Chondrocyte (in vitro differentiated cells): ENCODE measurements around the gene TPGS1. TPM values are rescaled to one million over a fixed set of nuclear protein-coding genes. Genes with fewer than 3 reads are reported as not detected.
A peak's percentile ranks its signal among the peaks of the same experiment; 100 is the strongest.

Experiments
- DNase-seq: peaks from one replicate; pipeline ENCODE4 v3.0.0; 2021; ENCODE audit warnings: mixed read lengths, low spot score
- H3K27ac Mint-ChIP-seq: one replicate; pipeline ENCODE4 v1.8.0; 2021; ENCODE audit warnings: mild to moderate bottlenecking, moderate library complexity, mixed read lengths; ENCODE audit not compliant: unreplicated experiment
- H3K27me3 Mint-ChIP-seq: 2 replicates; pipeline ENCODE4 v1.8.0; 2021; ENCODE audit warnings: low read depth, mixed read lengths
- H3K36me3 Mint-ChIP-seq: 2 replicates; pipeline ENCODE4 v1.8.0; 2021; ENCODE audit warnings: low read depth, mixed read lengths
- H3K4me1 Mint-ChIP-seq: 2 replicates; pipeline ENCODE4 v1.8.0; 2021; ENCODE audit warnings: low read depth, mild to moderate bottlenecking, mixed read lengths
- H3K4me3 Mint-ChIP-seq: one replicate; pipeline ENCODE4 v1.8.0; 2021; ENCODE audit warnings: mild to moderate bottlenecking, moderate library complexity, mixed read lengths; ENCODE audit not compliant: unreplicated experiment
- H3K9me3 Mint-ChIP-seq: 2 replicates; pipeline ENCODE4 v1.8.0; 2021; ENCODE audit warnings: low read depth, mixed read lengths
- long read RNA-seq: library from polyadenylated mRNA; stranded (forward); transcript quantifications from one replicate; pipeline ENCODE4 v2.0.0, GENCODE V29; 2021
- total RNA-seq: library from RNA; stranded (reverse); gene quantifications from 3 replicates; pipeline ENCODE4 v1.2.1, GENCODE V29; 2021
- TF ChIP-seq, protein P1 (sequence below): fragments of 200-600 bp; sonication (generic); IDR thresholded peaks from 2 replicates; pipeline ENCODE4 v1.5.0; 2021; ENCODE audit warnings: antibody characterized with exemption, mild to moderate bottlenecking, moderate library complexity

Gene TPGS1, protein sequence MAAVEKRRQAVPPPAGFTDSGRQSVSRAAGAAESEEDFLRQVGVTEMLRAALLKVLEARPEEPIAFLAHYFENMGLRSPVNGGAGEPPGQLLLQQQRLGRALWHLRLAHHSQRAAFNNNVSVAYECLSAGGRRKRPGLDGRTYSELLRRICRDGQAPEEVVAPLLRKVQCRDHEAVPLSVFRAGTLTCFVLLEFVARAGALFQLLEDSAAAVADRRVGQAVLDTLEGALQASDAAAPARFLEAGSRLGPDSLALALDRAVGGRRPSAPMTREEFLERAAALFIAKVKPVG
- total RNA-seq = 18.3 to 22.6 TPM (median 21.3 TPM) in 3 replicates
- long read RNA-seq, transcript TPGS1-201 (2 exons, 1,114 nt) = major isoform, 69 of 72 reads
- long read RNA-seq, partial matches to known transcripts = 0 of 72 reads
- long read RNA-seq, other reads (novel, unspliced or antisense) = 3 of 72 reads

DNA sequence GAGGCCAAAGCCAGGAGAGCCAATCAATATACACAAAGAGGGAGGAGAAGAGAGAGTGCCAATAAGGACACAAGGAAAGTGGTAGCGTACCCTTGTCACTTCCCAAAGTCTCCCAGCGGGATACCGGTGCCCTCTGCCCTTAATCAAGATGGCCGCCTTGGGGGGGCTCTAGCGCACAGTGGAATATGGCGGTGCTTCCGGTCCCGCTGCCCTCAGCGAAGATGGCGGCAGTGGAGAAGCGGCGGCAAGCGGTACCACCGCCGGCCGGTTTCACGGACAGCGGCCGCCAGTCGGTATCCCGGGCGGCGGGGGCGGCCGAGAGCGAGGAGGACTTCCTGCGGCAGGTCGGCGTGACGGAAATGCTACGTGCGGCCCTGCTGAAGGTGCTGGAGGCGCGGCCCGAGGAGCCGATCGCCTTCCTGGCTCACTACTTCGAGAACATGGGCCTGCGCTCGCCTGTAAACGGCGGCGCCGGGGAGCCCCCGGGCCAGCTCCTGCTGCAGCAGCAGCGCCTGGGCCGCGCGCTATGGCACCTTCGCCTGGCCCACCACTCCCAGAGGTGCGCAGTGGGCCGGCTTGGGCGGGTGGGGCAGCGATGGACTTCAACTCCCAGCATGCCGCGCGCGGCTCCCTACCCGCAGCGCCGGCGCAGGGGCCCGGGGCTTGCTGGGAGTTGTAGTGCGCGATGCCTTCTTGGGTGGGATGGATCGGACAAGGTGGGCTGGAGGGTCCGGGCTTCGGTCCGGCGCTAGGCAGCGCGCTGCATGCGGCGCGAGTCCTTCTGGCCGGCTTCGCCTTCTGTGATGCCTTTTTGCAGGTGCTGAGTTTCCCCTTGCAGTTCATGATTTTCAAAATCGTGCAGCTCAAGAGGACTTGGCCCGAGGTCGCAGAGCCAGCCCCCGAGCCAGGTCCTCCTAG is at the start of gene TPGS1:
Gene TPGS1 (plus strand): TSS at position 212 of the 918 bp plus-strand sequence. CDS start 10 bp downstream, at position 222.
- no peaks in the 10 kb centered on the region for H3K9me3 Mint-ChIP-seq
- peak within 1 kb of the TSS; percentile 96 for H3K27ac Mint-ChIP-seq
- peak; percentile 97 for DNase-seq
- H3K27me3 Mint-ChIP-seq = no peaks in the 10 kb centered on the region
- H3K4me3 Mint-ChIP-seq = peak within 1 kb of the TSS; percentile 86
- peaks cover 32% of the 10 kb centered on the region for H3K4me1 Mint-ChIP-seq
- peaks cover 3% of the 10 kb centered on the region for H3K36me3 Mint-ChIP-seq
- TF ChIP-seq, protein P1, sequence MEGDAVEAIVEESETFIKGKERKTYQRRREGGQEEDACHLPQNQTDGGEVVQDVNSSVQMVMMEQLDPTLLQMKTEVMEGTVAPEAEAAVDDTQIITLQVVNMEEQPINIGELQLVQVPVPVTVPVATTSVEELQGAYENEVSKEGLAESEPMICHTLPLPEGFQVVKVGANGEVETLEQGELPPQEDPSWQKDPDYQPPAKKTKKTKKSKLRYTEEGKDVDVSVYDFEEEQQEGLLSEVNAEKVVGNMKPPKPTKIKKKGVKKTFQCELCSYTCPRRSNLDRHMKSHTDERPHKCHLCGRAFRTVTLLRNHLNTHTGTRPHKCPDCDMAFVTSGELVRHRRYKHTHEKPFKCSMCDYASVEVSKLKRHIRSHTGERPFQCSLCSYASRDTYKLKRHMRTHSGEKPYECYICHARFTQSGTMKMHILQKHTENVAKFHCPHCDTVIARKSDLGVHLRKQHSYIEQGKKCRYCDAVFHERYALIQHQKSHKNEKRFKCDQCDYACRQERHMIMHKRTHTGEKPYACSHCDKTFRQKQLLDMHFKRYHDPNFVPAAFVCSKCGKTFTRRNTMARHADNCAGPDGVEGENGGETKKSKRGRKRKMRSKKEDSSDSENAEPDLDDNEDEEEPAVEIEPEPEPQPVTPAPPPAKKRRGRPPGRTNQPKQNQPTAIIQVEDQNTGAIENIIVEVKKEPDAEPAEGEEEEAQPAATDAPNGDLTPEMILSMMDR = no peak

DNA sequence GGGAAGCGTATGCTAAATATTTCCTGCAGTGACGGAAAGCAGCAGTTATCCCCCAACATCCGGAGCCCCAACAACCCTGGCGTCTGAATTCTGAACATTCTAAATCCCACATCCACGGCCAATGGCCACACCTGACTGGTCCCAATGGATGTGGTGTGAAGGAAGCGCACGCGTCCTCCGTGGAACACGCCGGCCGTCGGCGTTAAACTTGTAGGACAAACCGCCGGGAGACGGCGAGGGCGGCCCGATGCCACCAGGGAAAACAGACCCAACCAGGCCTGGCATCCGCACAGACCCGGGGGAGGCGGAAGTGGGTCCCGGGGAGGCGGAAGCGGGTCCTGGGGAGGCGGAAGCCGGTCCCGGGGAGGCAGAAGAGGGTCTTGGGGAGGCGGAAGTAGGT is 49.7 kb upstream of the TPGS1 start:
- peaks cover 7% of the 10 kb centered on the region for H3K4me1 Mint-ChIP-seq
- H3K9me3 Mint-ChIP-seq = no peaks in the 10 kb centered on the region
- TF ChIP-seq, protein P1 = no peak
- H3K36me3 Mint-ChIP-seq = peaks cover 6% of the 10 kb centered on the region
- no peak overlapping the region for H3K4me3 Mint-ChIP-seq
- no peak for DNase-seq
- no peak overlapping the region for H3K27ac Mint-ChIP-seq
- no peaks in the 10 kb centered on the region for H3K27me3 Mint-ChIP-seq

DNA sequence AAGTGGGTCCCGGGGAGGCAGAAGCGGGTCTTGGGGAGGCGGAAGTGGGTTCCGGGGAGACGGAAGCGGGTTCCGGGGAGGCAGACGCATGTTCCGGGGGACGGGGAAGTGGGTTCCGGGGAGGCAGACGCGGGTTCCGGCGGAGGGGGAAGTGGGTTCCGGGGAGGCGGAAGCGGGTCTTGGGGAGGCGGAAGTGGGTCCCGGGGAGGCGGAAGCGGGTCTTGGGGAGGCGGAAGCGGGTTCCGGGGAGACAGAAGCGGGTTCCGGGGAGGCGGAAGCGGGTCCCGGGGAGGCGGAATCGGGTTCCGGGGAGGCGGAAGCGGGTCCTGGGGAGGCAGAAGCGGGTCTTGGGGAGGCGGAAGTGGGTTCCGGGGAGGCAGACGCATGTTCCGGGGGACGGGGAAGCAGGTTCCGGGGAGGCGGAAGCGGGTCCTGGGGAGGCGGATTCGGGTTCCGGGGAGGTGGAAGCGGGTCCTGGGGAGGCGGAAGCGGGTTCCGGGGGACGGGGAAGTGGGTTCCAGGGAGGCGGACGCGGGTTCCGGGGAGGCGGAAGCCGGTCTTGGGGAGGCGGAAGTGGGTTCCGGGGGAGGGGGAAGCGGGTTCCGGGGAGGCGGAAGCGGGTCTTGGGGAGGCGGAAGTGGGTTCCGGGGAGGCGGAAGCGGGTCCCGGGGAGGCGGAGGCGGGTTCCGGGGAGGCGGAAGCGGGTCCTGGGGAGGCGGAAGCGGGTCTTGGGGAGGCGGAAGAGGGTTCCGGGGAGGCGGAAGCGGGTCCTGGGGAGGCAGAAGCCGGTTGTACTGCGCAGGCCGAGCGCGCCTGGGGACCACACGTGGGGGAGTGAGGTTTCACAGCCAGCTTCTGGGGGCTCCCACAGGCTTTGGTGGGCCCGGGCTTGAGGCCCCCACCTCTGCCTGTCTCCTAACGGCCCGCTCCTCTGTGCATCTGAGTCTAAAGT is 48.9 kb upstream of the TPGS1 start:
- H3K27me3 Mint-ChIP-seq = no peaks in the 10 kb centered on the region
- peaks cover 7% of the 10 kb centered on the region for H3K4me1 Mint-ChIP-seq
- H3K36me3 Mint-ChIP-seq = peaks cover 6% of the 10 kb centered on the region

DNA sequence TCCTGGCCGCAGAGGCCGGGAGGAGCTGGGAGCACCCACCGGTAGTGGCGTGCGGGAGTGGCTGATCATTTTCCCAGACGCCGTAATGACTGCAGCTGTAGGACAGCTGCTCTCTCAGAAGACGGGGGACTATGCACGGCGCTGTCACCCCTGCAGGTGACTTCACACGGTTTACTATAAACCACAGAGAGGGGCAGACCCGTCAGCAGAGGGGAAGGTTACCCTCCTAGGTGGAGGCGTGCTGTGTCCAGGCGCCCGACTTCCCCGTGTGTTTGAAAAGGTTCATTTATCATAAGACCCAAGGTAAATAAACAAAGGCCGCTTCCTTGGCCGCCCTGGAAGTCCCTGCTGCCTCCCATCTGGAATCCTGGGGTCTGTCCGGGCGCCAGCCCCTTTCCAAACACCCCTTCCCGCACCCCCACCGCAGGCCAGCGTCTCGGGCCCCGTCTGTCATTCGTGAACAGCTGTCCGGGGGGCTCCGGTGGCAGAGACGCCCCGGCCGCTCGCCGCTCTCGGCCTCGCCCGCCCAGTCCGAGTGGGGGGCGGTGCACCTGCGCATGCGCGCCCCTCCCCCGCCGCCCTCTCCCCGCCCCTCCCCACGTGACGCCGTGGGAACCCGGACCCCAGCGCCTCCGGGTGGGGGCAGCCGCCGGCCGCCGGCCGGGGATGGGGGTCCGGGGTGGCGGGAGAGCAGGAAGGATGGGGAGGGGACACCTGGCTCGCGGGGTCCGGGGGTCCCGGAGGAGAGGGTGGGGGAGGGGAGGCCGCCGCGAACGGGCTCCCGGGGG is 47.4 kb upstream of the TPGS1 start:
- H3K36me3 Mint-ChIP-seq = peaks cover 3% of the 10 kb centered on the region

More for the DNA sequence above, 48.9 kb upstream of the TPGS1 start:
- no peak for DNase-seq
- Mint-ChIP-seq H3K4me3 (no peak overlapping the region), H3K9me3 (no peaks in the 10 kb centered on the region), H3K27ac (no peak overlapping the region)
- TF ChIP-seq, protein P1 = no peak

More for the DNA sequence above, 47.4 kb upstream of the TPGS1 start:
- Mint-ChIP-seq H3K9me3 (no peaks in the 10 kb centered on the region), H3K27me3 (no peaks in the 10 kb centered on the region), H3K4me1 (peaks cover 7% of the 10 kb centered on the region), H3K27ac (peak overlapping the region; percentile 90), H3K4me3 (peak overlapping the region; percentile 87)
- no peak for DNase-seq
- TF ChIP-seq, protein P1 = peak; percentile 15
